Measurements from ENCODE around the gene KIAA0232.

DNA sequence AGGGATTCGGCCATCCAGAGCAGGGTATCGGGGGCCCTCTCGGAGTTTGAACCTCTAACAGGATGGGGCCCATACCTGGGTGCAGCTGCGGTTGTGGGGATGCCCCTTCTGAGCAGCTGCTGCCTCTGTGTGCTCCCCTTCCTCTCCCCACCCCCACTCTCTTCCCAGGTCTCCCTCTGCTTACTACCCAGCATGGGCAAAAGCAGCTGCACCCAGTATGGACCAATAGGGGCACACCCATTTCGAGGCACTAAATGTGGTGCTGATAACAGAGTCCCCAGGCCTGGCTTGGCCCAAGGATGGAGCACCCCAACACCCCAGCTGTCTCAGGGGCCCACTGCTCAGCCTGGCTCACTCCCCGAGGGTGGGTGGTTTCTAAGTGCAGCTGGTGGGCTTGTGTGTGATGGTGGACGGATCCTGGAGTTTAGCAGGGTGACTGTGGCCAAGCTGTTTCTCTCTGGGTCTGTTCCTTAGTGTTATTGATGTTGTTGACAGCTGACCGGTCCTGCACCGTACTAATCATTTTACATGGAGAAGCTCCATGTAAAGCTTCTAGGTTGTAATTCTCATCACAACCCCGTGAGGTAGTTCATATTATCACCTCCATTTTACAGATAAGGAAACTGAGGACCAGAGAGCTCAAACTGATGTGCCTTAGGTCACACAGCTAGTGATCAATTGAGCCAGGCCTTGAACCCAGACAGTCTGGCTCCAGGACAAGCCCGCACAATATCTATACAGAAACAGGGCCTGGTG, 13.1 kb upstream of the KIAA0232 start:
- TF ChIP-seq, protein P1, sequence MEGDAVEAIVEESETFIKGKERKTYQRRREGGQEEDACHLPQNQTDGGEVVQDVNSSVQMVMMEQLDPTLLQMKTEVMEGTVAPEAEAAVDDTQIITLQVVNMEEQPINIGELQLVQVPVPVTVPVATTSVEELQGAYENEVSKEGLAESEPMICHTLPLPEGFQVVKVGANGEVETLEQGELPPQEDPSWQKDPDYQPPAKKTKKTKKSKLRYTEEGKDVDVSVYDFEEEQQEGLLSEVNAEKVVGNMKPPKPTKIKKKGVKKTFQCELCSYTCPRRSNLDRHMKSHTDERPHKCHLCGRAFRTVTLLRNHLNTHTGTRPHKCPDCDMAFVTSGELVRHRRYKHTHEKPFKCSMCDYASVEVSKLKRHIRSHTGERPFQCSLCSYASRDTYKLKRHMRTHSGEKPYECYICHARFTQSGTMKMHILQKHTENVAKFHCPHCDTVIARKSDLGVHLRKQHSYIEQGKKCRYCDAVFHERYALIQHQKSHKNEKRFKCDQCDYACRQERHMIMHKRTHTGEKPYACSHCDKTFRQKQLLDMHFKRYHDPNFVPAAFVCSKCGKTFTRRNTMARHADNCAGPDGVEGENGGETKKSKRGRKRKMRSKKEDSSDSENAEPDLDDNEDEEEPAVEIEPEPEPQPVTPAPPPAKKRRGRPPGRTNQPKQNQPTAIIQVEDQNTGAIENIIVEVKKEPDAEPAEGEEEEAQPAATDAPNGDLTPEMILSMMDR (IDR thresholded peaks at IDR 0.05; ENCODE audit: insufficient read depth, low read length, poor library complexity, severe bottlenecking): no peak
- TF ChIP-seq EZH2phosphoT487 (conservative IDR thresholded peaks at IDR 0.05; ENCODE audit: low read length): no peak

Measured in SU-DHL-6 (cell line).